Glomerular visceral epithelial cell (primary cell): ENCODE results near the gene OLFML2A.
A peak's percentile ranks its signal among the peaks of the same experiment; 100 is the strongest.
"Not testable (repeated sequence)": the region's sequence is repeated elsewhere in the genome, so short reads cannot be mapped to it uniquely, and the experiment has no call there.

ENCODE experiments used
- DNase-seq: peaks from one replicate; pipeline ENCODE4 v3.0.0-alpha.2; 2016; ENCODE audit errors: extremely low spot score

OLFML2A gene

DNA sequence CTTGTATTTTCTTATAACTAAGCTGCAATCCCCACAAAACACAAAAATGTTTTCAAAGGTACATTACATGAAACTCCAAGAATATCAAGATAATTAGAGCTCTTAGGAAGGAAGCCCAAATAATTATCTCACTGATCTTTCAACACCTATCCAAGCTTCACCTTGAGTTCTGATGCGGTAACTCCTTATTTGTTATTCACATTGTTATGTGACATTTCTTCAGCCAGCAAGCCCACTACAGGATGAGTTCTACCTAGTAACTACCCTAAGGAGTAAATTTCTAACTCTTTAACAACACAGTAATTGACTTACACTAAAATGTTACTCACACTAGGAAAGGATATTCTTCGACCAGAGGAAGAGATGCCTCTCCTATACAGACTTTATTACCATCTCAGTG is 15.7 kb upstream of the OLFML2A start:
- no peak for DNase-seq

DNA sequence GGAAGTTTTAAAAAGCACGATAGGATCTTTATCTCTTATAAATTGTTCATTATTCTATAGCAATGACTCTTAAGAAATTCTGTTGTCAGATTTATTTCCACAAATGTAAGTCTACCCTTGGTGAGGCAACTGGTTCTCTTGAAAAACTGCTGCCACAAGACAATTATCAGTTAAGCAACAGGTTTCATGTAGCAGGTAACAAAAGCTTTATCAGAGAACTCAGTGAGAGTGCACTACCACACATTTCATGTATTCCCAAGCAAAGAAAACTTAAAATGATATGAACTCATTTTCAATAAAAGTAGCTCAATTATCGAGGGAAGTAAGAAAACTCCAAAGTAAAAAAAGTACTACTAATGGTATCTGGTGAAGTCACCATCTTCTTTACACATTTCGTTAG is 15.2 kb upstream of the OLFML2A start:
- DNase-seq, result no peak

DNA sequence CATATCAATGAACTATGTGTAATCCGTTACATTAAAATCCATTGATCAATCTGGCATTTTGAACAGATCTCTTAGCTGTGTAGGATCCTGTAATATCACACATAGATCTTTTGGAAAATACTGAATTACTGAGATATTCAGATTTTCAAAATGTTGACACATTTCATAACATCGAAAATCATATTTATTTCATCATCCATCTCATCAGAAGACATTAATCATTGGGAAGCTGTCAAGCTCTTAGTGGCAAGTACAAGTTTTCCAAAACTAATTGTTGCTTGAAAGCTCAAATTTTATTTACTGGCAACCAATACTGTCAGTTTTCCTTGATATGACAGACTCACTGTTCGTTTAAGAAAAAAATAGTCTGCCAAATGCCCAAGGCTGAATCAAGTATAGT is 14.3 kb upstream of the OLFML2A start:
- no peak for DNase-seq

DNA sequence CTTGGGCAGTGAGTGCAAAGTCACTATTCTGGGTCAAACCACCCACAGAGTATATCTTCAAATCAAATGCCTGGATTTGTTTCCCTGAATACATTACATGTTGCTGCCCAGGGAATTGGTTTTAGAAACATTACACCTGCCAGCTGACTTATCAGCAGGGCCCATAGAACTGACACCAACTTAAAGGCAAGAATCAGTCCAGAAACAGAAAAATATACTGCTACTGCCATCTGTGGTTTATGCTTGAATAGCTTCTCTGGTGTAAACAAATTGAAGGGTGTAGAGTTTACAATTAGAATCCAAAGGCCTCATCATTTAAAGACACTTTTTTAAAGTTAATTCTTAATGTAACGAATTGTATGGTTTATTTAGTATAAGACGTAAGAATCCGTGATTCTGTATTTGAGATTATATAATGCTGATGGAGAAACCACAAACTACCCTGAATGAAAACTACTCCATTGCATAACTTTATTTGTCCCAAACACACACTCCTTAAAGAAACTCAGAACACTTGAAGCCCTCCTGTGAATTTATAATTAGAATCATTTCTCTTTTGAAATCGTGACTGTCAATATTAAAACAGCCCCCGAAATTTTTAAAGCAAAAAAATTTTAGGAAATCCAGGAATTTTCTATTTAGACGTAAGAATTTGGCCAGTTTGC is 12.0 kb upstream of the OLFML2A start:
- no peak for DNase-seq

DNA sequence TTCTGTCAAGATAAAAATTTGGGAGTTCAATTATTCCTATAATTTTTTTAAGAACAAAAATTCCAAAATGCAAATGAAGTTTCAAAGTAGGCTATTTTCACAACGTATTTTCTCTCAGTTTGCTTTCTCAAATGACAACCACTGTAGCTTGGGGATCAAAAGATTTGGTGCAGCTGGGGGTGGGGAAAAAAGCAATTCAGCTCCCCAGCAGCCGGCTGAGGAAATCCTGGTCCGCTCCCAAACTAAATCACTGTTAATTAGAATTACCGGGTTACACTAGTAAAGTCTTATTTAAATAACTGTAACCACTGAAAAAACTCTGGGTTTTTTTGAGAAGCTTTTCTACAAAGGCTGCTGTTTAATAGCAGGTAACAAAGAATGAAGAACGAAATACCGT is 11.5 kb upstream of the OLFML2A start:
- DNase-seq, result no peak

DNA sequence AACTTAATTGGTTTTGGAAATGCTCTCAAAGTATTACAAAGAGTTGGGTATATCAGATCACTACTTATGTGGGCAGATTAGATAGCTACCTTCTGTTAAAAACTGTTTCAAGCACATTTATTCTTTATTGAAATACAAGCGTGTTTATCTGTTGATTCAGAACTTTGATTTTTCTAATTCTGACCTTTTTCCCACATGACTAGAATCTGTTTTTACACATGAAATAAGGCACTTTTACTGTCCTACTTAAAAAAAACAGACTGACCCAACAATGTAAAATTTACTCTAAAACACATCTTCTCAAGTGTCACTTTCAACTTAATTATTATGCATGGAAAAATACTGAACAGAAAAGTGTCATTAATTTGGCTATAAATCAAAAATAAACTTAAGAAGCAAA is 10.6 kb upstream of the OLFML2A start:
- DNase-seq, result no peak

DNA sequence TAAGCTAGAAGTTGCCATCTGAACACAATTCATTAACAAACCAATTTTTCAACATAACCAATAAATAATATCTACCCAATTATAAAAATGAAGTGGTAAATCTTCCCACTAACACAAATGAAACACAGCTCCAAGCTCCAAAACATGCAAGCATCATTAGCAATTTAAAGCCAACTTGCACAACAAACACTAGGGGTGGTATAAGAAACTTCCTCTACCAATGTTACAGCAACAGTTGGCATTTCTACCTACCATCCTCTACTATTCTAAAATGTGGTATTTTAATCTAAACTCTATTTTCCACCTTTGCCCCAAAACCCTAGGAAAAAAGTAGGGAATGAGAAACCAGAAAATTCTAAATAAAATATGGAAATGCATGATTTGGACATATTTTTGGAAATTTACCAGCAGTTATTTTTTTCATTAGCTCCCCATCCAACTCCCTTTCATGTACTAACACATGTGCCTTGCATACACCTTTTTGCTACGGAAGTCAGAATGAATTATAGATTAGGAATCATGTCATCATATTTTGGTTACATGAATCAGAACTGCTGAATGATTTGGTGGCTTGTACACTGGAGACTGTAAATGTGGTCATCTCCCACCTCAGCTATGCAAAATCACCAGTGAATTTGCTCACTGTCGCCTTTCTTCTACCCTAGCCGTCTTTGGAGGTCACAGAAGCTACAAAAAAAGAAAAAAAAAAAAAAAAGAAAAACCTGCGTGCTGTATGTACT is 9.9 kb upstream of the OLFML2A start:
- no peak for DNase-seq

DNA sequence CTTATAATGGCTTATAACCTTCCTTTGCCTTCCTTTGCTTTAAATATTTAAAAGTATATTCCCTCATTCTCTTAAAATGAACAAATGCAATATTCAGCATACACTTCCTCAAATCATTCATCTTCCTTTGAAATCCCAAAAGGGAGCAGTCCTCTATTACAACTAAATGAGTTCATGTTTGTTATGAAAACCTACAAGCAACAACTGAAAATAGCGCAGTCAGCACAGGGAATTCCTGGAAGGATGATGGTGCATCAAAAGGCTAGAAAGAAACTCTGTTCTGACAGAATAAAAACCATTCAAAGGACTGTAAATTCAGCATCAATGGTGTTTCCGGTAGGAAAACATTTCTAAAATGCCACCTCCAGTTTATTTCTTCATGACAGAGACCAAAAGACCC is 9.1 kb upstream of the OLFML2A start:
- no peak for DNase-seq

DNA sequence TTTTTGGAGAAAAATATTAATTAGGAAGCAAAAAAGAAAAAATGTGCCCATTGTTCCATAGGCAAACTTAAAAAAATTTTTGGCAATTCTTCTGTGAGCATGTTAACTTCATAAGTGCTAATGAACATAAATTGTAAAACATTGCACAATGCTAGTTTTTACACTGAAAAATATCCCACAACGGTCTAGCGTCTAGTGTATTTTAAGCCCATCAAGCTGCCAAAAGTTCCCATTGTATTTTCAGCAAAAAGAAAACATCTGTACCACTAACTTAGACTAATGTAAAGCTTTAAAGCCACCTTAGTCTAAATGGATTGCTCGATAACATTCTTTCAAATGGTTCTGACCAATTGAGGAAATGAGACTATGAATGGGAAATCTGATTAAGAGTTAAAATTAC is 8.6 kb upstream of the OLFML2A start:
- DNase-seq, result no peak

DNA sequence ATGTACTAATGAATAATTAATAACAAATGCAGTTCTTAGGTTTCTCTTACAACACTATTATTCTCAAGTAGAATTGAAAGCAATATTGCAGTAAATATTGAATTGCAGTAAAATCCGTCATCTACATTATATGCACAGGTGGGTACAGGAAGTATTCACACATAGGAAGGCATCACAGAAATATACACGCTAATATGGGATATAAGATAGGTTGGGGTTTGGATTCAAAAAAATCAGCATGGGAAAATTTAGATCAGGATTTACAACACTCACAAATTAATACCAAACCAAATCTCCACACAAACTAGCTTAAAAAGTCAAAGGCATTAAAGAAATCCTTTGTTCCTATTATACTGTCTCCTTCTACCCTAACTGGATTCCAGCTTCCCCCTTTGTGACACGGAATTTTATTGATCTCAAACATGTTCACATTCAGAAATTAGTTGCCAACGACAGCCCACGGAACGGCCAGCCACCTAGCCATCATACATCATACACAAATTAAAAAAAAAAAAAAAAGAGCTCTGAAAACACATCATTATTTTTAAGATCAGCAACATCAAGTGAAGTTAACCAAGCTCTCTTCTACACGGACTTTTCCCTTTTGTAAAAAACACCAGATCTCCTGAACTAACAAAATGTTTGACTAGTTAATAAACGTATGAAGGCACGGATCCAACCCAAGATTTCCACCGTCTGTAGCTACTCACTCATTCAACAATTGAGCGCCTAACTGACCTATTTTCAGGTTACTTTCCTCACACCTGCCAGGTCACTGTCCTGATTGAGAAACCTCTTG is 8.0 kb upstream of the OLFML2A start:
- no peak for DNase-seq

DNA sequence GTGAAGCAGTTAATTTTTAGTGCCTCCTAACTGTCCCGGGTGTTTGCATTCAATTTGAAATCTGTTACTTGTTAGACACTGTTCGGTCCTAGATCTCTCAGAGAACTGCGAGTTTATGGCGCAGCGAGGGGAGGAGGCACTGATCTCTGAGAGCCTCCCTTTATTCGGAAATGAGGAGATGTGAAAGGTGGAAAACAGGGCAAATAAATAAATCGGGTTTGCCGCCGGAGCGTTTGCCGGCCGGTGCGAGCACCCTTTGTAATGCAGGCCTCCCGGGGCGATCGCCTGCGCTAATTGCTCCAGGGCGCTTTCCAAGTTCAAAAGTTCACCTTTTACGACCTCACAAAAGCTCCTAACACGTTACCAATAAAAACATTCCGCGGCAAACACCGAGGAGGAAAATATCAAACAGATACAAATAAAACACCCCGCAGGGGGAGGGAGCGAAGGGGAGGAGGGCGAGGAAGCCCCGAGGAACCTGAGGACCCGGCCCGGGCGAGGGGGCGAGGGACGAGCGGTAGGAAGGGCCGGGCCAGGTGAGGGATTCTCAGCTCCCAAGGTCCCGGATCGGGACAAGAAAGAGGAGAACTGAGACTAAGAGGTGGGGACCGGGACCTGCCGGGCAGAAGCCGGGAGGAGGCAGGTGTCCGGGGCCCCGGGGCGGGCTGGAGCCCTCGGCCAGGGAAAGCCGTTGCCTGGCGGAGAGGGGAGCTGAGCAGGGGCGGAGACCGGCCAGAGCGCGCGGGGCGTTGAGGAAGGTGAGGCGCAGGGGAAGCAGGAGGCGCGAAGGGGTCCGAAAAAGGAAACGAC is 7.2 kb upstream of the OLFML2A start:
- peak; percentile 27 for DNase-seq

DNA sequence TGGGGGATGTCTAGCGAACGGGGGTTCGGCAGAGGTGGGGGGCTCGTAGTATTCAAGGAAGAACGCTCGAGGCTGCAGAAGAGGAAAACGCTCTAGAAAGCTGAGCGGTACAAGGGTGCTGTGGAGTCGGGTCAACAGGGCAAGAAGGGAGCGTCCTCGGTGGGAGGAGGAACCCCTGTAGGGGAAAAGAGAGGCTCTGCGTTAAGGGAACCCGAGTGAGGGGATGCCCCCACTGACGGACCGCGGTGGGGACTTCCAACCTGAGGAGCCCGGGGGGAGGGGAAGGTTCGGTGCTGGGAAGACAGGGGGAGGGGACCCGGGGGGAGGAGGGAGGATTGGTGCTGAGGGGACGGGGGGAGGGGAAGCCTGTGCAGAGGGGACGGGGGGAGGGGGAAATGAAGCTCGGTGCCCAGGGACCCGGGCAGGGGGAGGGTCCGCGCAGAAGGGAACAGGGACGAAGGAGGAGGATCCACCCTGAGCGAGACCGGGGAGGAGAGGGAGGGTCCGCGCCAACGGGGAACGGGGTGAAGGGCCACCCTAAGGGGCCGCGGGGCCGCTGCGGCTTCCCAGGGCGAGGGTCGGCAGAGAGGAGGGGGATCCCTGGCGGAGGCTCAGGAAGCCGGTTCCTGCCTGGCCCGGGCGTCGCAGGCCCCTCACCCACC is 6.4 kb upstream of the OLFML2A start:
- DNase-seq, result no peak

DNA sequence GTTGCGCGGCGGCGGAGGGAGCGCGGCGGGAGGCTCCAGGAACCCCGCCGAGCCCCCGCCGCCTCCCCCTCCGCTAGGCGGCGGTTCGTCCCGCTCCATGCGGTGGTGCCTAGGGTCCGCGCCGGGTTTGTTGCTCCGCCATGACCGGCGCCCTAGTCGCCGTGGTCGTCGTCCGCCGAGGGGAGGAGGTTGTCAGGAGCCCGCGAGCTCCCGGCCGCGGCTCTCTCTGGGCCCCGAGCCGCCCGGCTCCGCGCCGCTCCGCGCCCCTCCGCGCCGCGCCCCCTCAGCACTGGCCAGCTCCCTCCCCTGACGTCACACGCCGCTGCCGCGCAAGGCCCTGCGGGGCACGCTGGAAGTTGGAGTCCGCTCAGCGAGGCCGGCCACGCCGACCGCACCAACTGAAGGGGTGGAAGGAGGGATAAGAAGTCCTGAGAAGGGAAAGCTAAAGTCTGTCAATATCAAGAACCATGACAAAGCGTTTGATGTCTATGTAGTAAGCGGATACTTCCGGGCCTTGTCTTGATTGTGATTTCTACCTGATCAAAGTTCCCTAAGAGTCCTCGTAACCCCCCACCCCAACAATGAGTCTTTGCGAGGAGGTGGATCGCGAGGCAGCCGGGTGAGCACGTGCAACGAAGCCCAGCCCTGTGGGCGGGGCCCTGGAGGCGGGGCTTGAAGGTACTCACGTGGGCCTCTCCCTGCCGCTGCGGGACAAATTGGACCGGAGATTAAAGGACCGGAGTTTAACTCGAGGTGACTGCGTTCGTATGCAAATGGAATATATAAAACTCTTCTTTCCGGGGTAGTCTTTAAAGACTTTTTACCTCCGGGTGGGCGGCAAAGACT is 5.7 kb upstream of the OLFML2A start, which contains the start of gene NR6A1:
Gene NR6A1, minus strand, starts transcription at position 291 of the 846 bp plus-strand sequence.
- DNase-seq, result peak; percentile 97

DNA sequence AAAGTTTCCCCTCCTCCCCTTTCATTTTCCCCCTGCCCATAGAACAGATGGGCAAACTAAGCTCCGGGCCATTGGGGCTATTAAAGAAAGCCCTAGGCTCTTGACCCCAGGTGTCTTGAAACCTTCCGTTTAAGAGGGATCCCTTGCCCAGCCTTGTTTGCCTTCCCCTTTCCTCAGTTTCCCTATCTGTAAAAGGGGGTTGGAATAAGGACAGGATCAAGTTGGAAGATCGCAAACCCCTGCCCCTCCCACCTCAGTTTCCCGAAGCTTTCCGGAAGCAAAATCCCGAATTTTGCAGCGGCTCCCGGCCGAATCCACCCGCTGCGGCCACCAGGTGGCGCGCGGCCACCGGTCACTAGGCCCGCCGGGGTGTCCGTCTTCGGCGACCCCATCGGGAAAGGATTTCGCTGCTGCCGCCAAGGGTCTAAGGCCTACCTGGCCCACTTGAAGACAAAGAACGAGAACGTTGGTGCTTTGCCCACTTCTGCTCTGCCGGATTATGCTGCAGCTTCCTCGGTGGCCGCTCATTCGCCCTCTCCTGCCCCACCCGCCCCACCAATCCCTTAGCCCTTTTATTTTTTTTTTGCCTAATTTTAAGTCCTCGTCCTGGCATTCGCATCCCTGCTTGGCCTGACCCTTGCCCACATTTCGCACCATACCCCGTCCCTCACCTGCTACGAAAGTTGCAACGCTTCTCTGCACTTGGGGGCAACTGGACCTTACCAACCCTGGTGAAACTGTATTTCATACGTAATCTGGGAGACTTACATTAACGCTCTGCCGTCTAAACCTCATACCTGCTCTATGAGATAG is 4.9 kb upstream of the OLFML2A start:
- peak; percentile 83 for DNase-seq

DNA sequence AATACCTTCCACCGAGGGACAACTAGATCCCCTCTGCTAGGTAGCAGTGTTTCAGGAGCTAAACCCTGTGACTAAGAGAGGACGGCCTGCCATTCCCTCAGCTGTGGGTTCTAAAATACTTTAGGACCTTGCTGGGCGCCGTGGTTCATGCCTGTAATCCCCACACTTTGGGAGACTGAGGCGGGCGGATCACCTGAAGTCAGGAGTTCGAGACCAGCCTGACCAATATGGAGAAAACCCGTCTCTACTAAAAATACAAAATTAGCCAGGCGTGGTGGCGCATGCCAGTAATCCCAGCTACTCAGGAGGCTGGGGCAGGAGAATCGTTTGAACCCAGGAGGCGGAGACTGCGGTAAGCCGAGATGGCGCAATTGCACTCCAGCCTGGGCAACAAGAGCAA is 4.1 kb upstream of the OLFML2A start:
- not testable (repeated sequence) for DNase-seq

DNA sequence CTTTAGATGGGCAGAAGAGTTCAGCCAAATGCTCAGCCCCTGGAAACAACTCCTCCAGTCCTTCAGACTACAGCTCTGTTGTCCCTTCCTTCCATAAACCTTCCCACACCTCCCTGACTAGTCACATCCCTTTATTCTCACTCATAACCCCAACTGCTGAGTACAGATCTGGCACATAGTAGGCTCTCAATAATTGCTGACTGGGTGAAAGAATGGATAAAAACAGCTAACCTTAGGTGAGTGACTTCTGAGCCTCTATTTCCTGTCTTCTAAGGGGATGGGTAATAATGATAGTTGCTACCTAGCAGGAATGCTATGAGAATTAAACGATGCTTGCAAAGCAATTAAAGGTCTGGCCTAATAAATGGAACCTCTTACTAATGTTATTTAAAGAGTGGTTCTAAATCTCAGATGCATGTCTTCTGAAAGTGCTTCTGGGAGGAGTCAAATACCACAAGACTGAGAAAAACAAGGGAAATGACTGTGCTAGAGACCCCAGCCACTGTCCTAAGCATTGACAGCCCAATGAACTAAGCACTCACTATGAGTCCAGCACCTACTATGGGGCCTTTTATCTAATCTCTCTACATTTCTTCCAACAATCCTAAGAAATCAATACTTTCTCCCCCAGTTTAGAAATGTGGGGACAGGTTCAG is 3.3 kb upstream of the OLFML2A start:
- no peak for DNase-seq

DNA sequence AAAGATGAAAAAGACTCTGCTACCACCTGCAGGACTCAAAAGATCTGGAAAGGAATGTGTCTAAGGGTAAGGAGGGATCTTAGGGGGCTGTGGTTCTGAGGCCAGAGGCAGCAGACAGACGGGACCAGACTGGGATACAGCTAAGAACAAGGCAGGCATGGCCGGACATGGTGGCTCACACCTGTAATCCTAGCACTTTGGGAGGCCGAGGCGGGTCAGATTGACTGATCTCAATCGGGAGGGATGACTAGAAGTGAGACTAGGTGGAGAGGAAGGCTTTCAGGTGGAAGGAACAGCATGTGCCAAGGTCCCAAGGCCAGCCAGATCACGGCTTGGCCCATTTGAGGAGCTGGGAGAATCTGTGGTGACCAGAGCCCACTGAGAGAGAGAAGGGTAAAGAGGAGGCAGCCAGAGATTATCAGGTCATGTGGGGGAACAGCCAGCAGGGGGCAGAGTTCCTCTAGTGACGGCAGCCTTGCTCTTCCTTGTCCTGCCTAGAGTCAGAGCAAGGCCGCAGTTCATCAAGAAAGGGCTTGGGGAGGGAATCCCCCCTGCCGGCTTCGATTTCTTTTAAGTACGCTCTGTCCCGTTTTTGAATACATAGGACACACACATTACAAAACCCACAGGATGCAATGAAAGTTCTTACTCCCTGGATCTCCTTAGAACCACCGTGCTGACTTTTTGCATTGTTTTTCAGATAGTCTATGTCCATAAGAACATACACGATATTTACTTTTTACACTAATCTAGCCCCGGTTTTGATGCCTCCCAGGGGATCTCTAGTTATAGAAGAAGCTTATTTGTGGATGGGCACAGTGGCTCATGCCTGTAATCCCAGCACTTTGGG is 2.6 kb upstream of the OLFML2A start:
- peak; percentile 84 for DNase-seq

DNA sequence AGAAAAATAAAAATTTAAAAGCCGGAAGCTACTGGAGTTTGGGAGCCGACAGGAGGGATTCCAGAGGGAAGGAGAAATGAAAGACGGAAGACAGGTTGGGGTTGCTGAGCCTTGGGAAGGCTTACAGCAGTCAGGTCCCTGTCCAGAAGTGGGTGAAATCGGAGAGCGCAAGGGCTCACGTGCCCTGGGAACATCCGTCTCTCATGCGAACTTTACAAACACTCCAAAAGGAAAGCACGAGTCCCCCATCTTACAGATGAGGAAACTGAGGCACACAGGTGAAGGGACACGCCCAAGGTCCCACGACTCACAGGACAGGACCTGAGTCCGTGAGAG is 347 bp upstream of the OLFML2A start:
- DNase-seq, result no peak
